Smooth muscle cell (in vitro differentiated cells): ENCODE data around the gene CEP290. TPM values are rescaled to one million over a fixed set of nuclear protein-coding genes. Genes with fewer than 3 reads are reported as not detected.

ENCODE experiments used
- DNase-seq: peaks from one replicate; lab custom pipeline; 2025; ENCODE audit not compliant: unreplicated experiment; lab: John Stamatoyannopoulos, UW
- H2AFZ ChIP-seq: fragments of 200-600 bp; sonication (generic); 2 replicates; pipeline ENCODE4 v1.6.0; 2016; ENCODE audit warnings: antibody characterized with exemption, low read depth, mild to moderate bottlenecking
- H3F3A ChIP-seq: fragments of 200-600 bp; sonication (generic); 2 replicates; pipeline ENCODE4 v1.6.0; 2017; ENCODE audit warnings: antibody characterized with exemption, low read depth
- H3K27ac ChIP-seq: fragments of 200-600 bp; sonication (generic); 2 replicates; pipeline ENCODE4 v1.5.1; 2016; ENCODE audit warnings: low read depth, mild to moderate bottlenecking
- H3K27me3 ChIP-seq: fragments of 200-600 bp; sonication (generic); 2 replicates; pipeline ENCODE4 v1.6.1; 2016; ENCODE audit warnings: low read depth, mild to moderate bottlenecking
- H3K36me3 ChIP-seq: fragments of 200-600 bp; sonication (generic); 2 replicates; pipeline ENCODE4 v1.5.1; 2016; ENCODE audit warnings: low read depth
- H3K4me1 ChIP-seq: fragments of 200-600 bp; sonication (generic); 2 replicates; pipeline ENCODE4 v1.5.1; 2016; ENCODE audit warnings: low read depth
- H3K4me2 ChIP-seq: fragments of 200-600 bp; sonication (generic); 2 replicates; pipeline ENCODE4 v1.6.0; 2016; ENCODE audit warnings: mild to moderate bottlenecking
- H3K4me3 ChIP-seq: fragments of 200-600 bp; sonication (generic); 2 replicates; pipeline ENCODE4 v1.5.1; 2016; ENCODE audit warnings: mild to moderate bottlenecking
- H3K79me2 ChIP-seq: fragments of 200-600 bp; sonication (generic); 2 replicates; pipeline ENCODE4 v1.6.0; 2016; ENCODE audit warnings: low read depth, mild to moderate bottlenecking
- H3K9ac ChIP-seq: fragments of 200-600 bp; sonication (generic); 2 replicates; pipeline ENCODE4 v1.6.0; 2016; ENCODE audit warnings: low read depth
- H3K9me3 ChIP-seq: fragments of 200-600 bp; sonication (generic); replicated peaks from 2 replicates; pipeline ENCODE4 v1.5.1; 2016; ENCODE audit warnings: low read depth
- H4K20me1 ChIP-seq: fragments of 200-600 bp; sonication (generic); 2 replicates; pipeline ENCODE4 v1.6.0; 2016; ENCODE audit warnings: low read depth
- CTCF ChIP-seq: fragments of 200-600 bp; sonication (generic); IDR thresholded peaks from 2 replicates; pipeline ENCODE4 v1.5.1; 2017; ENCODE audit warnings: borderline replicate concordance, mild to moderate bottlenecking, antibody characterized with exemption; ENCODE audit not compliant: insufficient read depth, poor library complexity, severe bottlenecking
- WGBS: methylation state at CpG from one replicate; pipeline ENCODE4 v1.1.7; 2016; ENCODE audit warnings: low lambda C conversion rate; 5-methylcytosine and 5-hydroxymethylcytosine counted together
- polyA plus RNA-seq: library from polyadenylated mRNA; unstranded; fragments of >200 nt; fragmentation: Nextera tagmentation; extraction: Ambion mirVana; gene quantifications from 2 replicates; pipeline ENCODE4 v1.2.1, GENCODE V29; 2016
- total RNA-seq: library from RNA; depleted of rRNA; stranded (reverse); fragments of >200 nt; gene quantifications from 2 replicates; pipeline ENCODE4 v1.2.3, GENCODE V29; 2014

The CEP290 gene
- total and polyA plus RNA-seq, 2 experiments from 2014 or later = 10.4 to 13.2 TPM

GRCh38 chr12:88145567-88146505 is 3.9 kb upstream of the CEP290 start:
- Histone ChIP-seq H3K9me3 (no peaks in the 10 kb centered on the region), H3K9ac (no peak overlapping the region), H3K79me2 (peaks cover 49% of the 10 kb centered on the region), H3K4me3 (no peak overlapping the region), H4K20me1 (peaks cover 8% of the 10 kb centered on the region), H3K4me1 (peaks cover 14% of the 10 kb centered on the region), H3F3A (no peaks in the 10 kb centered on the region), H3K36me3 (no peaks in the 10 kb centered on the region), H3K4me2 (no peak overlapping the region), H3K27me3 (no peaks in the 10 kb centered on the region), H3K27ac (peak overlapping the region; percentile 1), H2AFZ (no peak overlapping the region)
- DNase-seq = no peak
- WGBS = 71% methylated on average over 5 of the region's 5 CpGs
- TF ChIP-seq CTCF = no peak

- no peak for TF ChIP-seq CTCF
- peak overlapping the region; percentile 1 for H3K27ac ChIP-seq
Observed at GRCh38 chr12:88144546-88145468, 2.9 kb upstream of the CEP290 start.

GRCh38 chr12:88144037-88144436 is 2.1 kb upstream of the CEP290 start:
- H4K20me1 ChIP-seq = peaks cover 8% of the 10 kb centered on the region
- peak overlapping the region; percentile 89 for H3K4me3 ChIP-seq
- no peaks in the 10 kb centered on the region for H3K27me3 ChIP-seq
- no peak overlapping the region for H3K9ac ChIP-seq
- H3K36me3 ChIP-seq = no peaks in the 10 kb centered on the region
- H3F3A ChIP-seq = no peaks in the 10 kb centered on the region
- H3K4me2 ChIP-seq = no peak overlapping the region
- WGBS = 81% methylated on average over 5 of the region's 5 CpGs
- TF ChIP-seq CTCF = no peak
- DNase-seq = no peak
- no peak overlapping the region for H2AFZ ChIP-seq
- H3K4me1 ChIP-seq = peaks cover 14% of the 10 kb centered on the region
- peaks cover 46% of the 10 kb centered on the region for H3K79me2 ChIP-seq
- no peak overlapping the region for H3K27ac ChIP-seq
- H3K9me3 ChIP-seq = no peaks in the 10 kb centered on the region

More at GRCh38 chr12:88144546-88145468, 2.9 kb upstream of the CEP290 start:
- Histone ChIP-seq H2AFZ (no peak overlapping the region), H3K4me1 (peaks cover 14% of the 10 kb centered on the region), H4K20me1 (peaks cover 8% of the 10 kb centered on the region), H3K27me3 (no peaks in the 10 kb centered on the region), H3K9ac (no peak overlapping the region), H3K36me3 (no peaks in the 10 kb centered on the region), H3F3A (no peaks in the 10 kb centered on the region), H3K79me2 (peaks cover 49% of the 10 kb centered on the region), H3K9me3 (no peaks in the 10 kb centered on the region), H3K4me3 (no peak overlapping the region), H3K4me2 (no peak overlapping the region)
- DNase-seq = no peak
- WGBS = 84% methylated on average over 3 of the region's 3 CpGs
